SK-N-SH (cell line): ENCODE measurements around the gene PCSK9.

Experiments used
- CTCF ChIP-seq: fragments of 200-600 bp; sonication (generic); IDR thresholded peaks from 2 replicates; pipeline ENCODE4 v1.6.1; 2017; ENCODE audit warnings: antibody characterized with exemption, mild to moderate bottlenecking, moderate library complexity
- EP300 ChIP-seq, 2 experiments: IDR thresholded peaks; 2 replicates each; pipeline versions ENCODE4 v1.4.0 to v1.6.1; 2012; ENCODE audit warnings: borderline replicate concordance in 1 of 2, low read depth in 1 of 2, low read length in 1 of 2
- FOSL2 ChIP-seq: IDR thresholded peaks from 2 replicates; pipeline ENCODE4 v1.4.0; 2012; ENCODE audit warnings: low read depth, mild to moderate bottlenecking, moderate library complexity, borderline replicate concordance
- JUND ChIP-seq: IDR thresholded peaks from 2 replicates; pipeline ENCODE4 v1.4.0; 2012
- MAX ChIP-seq: IDR thresholded peaks from 2 replicates; pipeline ENCODE4 v1.4.0; 2012; ENCODE audit warnings: low read depth
- PBX3 ChIP-seq: IDR thresholded peaks from 2 replicates; pipeline ENCODE4; 2012
- POLR2AphosphoS5 ChIP-seq: IDR thresholded peaks from 2 replicates; pipeline ENCODE4 v1.6.1; 2012; ENCODE audit warnings: low read depth, low read length
- RAD21 ChIP-seq: IDR thresholded peaks from 2 replicates; pipeline ENCODE4 v1.6.1; 2012; ENCODE audit warnings: mild to moderate bottlenecking, low read length
- RCOR1 ChIP-seq: fragments of 150-350 bp; IDR thresholded peaks from 2 replicates; pipeline ENCODE4 v1.6.1; 2017; ENCODE audit warnings: antibody characterized with exemption, low read length
- REST ChIP-seq: IDR thresholded peaks from 2 replicates; pipeline ENCODE4 v1.6.1; 2012; ENCODE audit warnings: mild to moderate bottlenecking, low read depth, low read length, moderate library complexity
- SIN3A ChIP-seq: IDR thresholded peaks from 2 replicates; pipeline ENCODE4 v1.6.1; 2012; ENCODE audit warnings: low read depth, mild to moderate bottlenecking, low read length, moderate library complexity, borderline replicate concordance
- USF2 ChIP-seq: fragments of 150-350 bp; IDR thresholded peaks from 2 replicates; pipeline ENCODE4 v1.6.1; 2017; ENCODE audit warnings: antibody characterized with exemption, low read length, low read depth, borderline replicate concordance

- no peak for TF ChIP-seq CTCF
- TF ChIP-seq POLR2AphosphoS5, result no peak
- no peak for TF ChIP-seq JUND
- no peak for TF ChIP-seq REST
- TF ChIP-seq RAD21, result no peak
- TF ChIP-seq RCOR1, result no peak
- TF ChIP-seq SIN3A, result no peak
- TF ChIP-seq MAX, result no peak
- no peak for TF ChIP-seq FOSL2
- TF ChIP-seq EP300 (IDR thresholded peaks at IDR 0.05; ENCODE audit: borderline replicate concordance in 1 of 2, low read depth in 1 of 2, low read length in 1 of 2), result no peak
- no peak for TF ChIP-seq PBX3
- TF ChIP-seq USF2, result no peak
Measured at GRCh38 chr1:55001311-55001710, 38.0 kb upstream of the PCSK9 start.
